Glomerular visceral epithelial cell (primary cell): ENCODE data around the gene ARID1B.
A peak's percentile ranks its signal among the peaks of the same experiment; 100 is the strongest.
"Not testable (repeated sequence)": the region's sequence is repeated elsewhere in the genome, so short reads cannot be mapped to it uniquely, and the experiment has no call there.

Experiments
- DNase-seq: peaks from one replicate; pipeline ENCODE4 v3.0.0-alpha.2; 2016; ENCODE audit errors: extremely low spot score

Gene ARID1B

DNA sequence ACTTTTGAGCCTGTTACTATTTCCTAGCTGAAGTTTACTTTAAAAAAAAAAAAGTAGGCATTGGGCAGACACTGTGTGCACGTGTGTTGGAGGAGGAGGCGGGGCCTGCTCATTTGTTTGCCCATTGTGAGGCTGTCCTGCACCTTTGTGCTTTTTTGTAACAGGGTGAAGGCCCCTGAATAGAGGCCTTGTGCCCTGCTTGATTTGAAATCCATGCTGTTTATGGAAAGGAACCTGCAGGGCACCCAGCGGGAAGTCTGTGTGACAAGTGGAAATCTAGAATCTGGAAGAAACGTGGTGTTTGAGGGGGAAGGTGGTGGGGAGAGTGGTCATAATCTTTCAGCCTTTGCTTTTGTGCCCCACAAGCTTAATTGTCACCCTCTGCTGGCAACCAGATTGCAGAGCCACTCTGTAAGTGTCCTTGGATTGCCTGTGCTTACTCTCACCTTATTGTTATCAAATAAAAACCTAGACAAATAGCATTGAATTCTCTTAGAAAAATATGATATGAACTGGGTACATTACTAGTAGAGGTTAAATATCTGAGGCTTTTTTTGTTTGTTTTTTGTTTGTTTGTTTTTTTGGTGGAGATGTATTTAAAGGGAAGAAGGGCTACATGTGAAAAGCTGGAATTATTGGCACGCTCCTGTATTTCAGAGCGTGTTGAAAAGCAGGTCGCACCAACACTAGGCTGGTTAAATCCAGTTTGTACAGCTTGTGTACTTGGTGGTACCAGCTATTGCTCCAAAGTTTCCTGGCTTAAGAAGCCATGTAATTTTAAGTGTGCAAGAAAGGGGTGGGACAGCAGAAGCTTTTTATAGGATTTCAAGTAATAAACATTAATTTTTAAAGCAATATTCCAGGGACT, 156.3 kb downstream of the ARID1B start:
- no peak for DNase-seq

DNA sequence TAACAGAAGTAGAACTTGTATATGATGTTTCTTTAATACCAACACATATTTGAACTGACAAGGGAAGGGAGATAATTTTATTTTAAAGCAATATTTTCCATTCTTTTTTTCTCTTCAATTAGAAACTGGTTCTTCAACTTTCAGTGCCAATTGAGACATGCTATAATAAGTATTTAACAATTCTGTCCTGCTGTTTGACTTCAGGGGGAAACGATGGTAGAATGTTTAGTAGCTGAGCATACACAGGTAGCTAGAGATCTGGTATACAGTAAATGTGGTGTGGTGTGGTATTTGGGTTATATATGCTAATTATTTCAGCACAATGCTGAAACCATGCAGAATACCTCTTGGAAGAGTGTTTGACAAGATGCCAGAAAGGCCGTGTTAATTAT, 156.9 kb downstream of the ARID1B start:
- DNase-seq, result no peak

DNA sequence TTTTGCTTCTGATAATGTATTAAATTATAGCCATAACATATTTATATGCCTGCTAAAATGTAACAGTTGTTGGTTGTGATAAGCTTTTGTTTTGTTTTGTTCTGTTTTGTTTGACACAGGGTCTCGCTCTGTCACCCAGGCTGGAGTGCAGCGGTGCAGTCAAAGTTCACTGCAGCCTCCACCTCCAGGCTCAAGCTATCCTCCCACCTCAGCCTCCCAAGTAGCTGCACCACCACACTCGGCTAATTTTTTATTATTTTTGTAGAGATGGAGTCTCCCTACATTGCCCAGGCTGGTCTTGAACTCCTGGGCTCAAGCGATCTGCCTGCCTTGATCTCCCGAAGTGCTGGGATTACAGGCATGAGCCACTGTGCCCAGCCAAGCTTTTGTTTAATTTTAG, 157.8 kb downstream of the ARID1B start:
- no peak for DNase-seq

DNA sequence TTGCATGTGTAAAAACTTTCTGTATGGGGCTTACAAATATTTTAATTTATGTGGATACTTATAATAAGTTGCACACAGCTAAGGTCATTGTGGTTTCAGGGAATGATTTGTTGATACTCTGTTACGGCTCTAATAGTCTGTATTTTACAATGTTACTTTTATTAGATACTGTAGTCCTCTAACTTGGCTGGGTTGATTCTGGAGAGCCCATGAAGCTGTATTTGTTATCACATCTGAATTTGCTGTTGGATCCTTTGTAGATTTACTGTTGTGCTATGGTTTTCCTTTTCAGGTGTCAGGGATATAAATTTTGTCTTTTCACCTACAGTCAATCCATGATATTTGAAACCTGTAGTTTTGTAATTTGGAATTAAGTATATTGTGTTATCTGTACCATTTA, 161.0 kb downstream of the ARID1B start:
- no peak for DNase-seq

GRCh38 chr6:156940221-156940620, 163.0 kb downstream of the ARID1B start:
- no peak for DNase-seq

- no peak for DNase-seq
Observed at GRCh38 chr6:156942266-156942665, 165.1 kb downstream of the ARID1B start.

GRCh38 chr6:156943166-156943565, 166.0 kb downstream of the ARID1B start:
- DNase-seq, result no peak

DNA sequence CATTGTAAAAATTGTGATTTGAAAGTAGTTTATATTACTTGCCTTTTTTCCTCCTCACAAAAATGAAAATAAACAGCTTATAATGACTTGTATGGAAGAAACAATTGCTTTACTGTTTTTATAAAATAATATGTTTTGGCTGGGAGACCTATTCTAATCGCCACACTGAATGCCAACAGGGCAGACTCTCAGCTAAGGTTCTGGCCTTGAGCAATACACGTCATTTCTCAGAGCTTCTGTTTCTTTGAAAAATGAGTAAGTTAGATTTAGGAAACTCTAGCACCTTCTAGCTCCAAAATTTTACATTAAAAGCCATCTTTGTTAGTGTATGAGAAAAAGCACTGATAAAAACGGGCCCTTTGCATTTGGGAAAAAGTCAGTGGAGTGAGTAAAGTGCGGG, 166.6 kb downstream of the ARID1B start:
- no peak for DNase-seq

GRCh38 chr6:156944412-156944811, 167.2 kb downstream of the ARID1B start:
- DNase-seq, result no peak

DNA sequence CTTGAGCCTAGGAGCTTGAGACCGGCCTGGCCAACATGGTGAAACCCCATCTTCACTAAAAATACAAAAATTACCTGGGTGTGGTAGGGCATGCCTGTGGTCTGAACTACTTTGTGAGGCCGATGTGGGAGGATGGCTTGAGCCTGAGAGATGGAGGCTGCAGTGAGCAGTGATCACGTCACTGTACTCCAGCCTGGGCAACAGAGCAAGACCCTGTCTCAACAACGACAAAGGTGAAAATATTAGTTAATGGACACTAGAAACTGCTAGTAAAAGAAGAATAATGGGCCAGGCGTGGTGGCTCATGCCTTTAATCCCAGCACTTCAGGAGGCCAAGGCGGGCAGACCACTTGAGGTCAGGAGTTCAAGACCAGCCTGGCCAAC, 168.6 kb downstream of the ARID1B start:
- DNase-seq, result not testable (repeated sequence)

GRCh38 chr6:156946370-156946936, 169.3 kb downstream of the ARID1B start:
- DNase-seq, result no peak

- DNase-seq, result no peak
Observed at GRCh38 chr6:156948277-156948676, 171.1 kb downstream of the ARID1B start.

GRCh38 chr6:156948807-156949206, 171.6 kb downstream of the ARID1B start:
- peak; percentile 84 for DNase-seq

DNA sequence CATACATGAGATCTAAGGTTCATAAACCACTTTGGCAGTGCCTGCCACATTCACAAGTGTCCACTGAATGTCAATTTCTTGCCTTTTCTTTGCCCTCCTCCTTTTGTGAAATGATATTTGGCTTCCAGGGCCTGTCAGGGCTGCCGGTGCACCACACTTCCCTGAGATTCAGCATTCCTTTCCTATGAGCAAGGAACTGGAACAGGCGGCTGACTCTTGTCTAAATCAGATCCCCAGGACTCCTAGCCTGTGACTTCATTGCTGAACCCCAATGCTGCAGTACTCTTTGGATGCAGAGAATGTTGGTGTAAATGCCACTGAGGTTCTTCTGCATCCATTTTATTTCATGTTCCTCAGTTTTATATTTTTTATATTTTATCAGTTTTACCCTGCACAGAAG, 172.2 kb downstream of the ARID1B start:
- DNase-seq, result peak; percentile 75

GRCh38 chr6:156950084-156950483, 172.9 kb downstream of the ARID1B start:
- no peak for DNase-seq

DNA sequence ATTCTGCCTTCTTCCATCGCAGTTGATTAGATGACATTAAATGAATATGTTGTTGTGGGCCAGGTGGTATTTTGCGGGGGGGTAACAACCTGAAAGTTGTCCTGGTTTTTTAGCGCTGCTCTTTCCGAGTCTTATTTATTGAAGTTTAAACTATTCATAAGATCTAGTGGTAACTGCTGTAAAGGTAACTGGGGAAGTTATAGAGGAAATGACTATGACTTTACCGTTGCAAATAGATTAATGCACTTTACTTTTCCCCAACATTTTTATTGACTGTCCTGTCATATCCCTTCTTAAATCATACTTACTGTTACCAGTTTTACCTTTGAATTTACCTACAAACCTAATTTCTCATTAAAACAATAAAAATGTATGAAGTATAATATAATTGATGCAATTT, 173.4 kb downstream of the ARID1B start:
- DNase-seq, result no peak

DNA sequence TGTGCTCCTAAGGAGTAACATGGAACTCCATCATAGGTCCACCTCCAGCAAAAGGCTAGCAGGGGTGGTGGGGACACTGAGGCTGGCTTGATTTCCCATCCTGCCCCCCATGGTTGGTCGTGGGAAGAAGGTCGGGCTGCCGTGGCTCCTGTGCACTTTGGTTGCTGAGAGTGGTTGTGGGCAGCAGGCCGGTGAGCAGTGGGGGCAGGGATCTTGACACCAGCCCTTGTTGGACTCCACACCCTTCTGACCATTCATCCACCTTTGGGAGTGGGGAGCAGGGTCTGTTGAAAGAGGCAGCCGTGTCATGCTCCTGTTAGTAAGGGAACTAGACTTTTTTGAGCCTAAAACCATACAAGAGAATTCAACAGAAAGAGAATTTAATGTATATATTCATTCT, 175.2 kb downstream of the ARID1B start:
- no peak for DNase-seq

DNA sequence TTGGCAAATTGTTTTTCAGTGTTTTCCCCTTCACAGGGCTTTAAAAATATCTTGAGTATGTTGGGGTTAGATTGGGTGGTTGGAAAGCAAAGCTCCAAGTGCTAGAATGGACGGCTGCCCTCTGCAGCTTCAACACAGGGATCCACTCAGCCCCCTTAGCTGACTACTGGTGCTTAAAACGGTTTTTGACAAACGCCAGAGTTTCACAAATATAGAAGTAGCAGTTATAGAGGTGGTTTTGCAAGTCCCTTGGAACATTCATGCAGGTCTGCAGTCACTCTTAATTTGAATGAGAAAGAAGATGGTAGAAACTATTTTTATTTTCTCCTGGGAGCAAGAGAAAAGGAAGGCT, 175.9 kb downstream of the ARID1B start:
- DNase-seq, result no peak

GRCh38 chr6:156953479-156954146, 176.4 kb downstream of the ARID1B start:
- DNase-seq, result peak; percentile 97

DNA sequence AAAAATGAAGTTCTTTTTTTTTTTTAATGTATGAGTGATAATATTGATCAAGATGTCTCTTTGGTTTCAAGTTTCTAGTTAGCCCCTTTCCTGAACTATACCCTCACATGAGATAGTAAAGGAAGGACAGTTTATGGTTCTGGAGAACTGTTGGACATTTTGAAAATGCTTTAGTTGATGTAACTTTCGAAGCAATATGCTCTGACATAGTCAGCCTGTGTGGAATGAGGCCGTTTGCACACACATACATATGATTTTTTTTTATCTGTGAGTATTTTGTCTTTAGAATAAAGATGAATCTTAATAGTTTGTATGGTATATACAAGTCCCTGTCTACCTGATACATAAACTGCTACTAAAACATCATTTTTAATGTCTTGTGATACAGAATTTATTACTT, 177.0 kb downstream of the ARID1B start:
- DNase-seq, result no peak

DNA sequence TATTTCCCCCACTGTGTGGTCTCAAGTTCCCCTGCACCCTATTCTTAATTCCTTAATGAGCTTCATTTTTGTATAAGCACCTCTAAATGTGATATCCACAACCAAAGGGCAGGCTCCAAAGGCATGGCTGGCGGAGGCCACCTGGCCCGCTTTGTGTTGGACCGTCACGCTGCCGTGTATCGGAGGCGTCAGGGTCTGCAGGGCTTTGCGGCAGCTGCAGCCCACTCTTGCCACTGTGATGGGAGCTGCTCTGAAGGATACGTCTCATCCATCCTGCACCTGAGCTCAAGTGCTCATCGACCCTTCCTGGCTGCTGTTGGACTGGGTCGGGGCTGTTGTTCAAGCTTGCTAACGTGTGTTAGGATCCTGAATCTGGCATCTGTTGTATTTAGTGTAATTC, 177.6 kb downstream of the ARID1B start:
- DNase-seq, result no peak

DNA sequence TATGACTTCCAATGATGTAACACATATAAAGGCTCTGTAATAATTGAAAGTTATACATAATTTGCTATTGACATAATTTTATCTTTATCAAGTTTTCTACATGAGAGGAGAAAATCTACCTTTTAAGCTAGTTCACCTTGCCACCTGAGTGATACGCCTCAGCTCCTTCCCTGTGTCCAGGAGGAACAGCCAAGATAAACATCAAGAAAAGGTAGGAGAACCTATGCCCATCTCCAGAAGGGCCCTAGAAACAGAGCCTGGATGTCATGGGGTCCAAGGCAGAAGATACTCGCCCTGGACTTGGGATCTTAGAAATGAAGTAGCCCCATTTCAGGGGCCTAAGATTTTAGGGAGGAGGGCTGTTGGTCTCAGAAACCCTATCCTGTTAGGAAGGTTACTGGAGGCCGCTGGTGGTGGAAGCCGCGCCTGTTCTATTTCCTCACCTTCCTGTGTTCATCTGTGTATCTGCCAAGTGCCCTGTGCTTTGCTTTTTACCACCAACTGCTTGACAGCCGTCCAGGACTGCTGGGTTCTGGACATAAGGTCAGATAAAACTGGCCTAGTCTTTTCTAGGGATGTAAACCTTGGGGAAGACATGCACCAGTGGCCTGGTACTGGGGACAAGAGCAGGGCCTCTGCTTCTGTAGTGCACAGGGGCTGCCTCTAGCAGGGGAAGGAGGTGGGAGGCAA, 178.5 kb downstream of the ARID1B start:
- no peak for DNase-seq

DNA sequence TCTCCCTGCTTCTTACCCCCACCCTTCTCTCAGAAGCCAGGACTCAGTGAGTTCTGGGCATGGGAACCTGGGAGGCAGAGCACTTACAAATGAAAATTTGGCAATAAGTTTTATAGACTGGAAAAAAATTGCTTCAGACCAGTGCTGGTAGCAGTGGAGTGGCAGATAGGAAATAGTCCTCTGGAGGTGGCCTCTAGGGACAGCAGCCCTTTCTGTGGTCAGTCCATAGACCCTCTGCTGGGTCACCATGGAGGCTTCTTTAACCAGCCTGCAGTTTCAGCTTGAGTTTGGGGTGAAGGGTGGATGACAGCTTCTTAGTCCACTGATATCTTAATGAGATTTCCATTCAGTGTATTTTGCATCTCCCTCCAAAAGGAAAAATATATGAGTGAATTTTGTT, 179.1 kb downstream of the ARID1B start:
- DNase-seq, result no peak
